ENCODE measurements around the gene TEKT5.
"Not testable (repeated sequence)": the region's sequence is repeated elsewhere in the genome, so short reads cannot be mapped to it uniquely, and the experiment has no call there.

The TEKT5 gene

GRCh38 chr16:10657925-10658324 lies 36.8 kb downstream of the TEKT5 start:
- no peak for DNase-seq

DNA sequence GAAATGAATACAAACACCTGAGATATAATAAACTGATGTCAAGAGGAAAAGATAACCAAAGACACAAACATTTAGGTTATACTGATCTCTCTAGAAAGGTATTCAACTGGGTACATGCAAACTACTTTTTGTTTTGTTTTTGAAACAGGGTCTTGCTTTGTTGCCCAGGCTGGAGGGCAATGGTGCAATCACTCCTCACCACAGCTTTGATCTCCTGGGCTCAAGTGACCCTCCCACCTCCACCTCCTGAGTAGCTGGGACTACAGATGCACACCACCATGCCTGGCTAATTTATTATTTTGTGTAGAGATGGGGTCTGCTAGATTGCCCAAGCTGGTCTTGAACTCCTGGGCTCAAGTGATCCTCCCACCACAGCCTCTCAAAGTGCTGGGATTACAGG lies 38.1 kb downstream of the TEKT5 start:
- no peak for DNase-seq

DNA sequence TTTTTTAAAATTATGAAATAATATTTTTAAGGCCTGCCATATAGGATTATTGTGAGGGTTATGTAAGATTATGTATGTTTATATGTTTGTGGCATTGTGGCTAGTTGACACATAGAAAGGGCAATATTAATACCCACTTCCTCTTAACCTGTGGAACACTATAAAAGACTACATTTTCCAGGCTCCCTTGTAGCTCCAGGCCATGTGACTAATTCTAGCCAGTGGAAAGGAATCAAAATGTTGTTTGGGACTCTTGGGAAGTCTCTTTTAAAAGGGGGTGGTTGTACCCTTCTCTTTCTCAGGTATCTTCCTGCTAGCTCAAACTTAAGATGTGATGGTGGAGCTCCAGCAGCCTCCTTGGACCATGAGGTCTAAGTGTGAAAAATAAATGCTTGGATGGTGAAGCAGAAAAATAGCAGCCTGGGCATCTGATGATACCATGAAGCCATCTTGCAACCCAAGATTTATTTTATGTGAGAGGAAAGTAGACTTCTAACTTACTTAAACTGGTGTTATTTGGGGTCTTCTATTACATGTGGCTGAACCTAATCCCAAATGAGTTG lies 39.2 kb downstream of the TEKT5 start:
- no peak for DNase-seq

DNA sequence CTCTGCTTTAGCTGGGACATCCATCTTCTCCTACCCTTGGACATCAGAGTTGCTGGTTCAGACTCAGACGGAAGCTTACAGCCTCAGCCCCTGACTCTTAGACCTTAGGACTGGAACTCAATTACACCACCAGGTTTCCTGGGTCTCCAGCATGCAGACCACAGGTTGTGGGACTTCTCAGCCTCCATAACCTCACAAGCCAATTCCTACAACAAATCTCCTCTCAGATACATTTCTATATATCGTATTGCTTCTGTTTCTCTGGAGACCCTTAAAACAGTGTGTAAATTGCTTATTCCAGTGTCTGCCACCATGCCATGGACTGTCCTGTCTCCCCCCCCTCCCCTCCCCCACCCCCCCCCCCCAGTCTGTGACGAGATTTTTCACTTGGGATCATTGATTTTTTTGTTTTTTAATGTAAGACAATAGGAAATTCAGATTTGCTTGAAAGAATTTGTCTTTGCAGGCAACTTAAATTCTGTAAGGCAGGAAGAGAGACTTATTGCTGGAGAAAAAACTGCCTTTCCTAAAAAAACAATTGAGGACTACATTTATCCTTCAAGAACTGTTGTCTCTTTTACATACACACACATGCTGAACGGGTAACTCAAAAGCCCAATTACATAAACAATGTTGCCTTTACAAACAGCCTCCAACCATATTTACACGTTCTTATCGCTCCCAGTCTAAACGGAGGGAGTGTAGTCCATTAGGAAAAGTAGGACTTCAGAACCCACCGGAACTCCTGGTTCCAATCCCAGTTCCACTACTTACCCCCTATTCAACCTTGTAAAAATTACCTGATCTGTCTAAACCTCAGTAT lies 39.9 kb downstream of the TEKT5 start:
- no peak for DNase-seq

DNA sequence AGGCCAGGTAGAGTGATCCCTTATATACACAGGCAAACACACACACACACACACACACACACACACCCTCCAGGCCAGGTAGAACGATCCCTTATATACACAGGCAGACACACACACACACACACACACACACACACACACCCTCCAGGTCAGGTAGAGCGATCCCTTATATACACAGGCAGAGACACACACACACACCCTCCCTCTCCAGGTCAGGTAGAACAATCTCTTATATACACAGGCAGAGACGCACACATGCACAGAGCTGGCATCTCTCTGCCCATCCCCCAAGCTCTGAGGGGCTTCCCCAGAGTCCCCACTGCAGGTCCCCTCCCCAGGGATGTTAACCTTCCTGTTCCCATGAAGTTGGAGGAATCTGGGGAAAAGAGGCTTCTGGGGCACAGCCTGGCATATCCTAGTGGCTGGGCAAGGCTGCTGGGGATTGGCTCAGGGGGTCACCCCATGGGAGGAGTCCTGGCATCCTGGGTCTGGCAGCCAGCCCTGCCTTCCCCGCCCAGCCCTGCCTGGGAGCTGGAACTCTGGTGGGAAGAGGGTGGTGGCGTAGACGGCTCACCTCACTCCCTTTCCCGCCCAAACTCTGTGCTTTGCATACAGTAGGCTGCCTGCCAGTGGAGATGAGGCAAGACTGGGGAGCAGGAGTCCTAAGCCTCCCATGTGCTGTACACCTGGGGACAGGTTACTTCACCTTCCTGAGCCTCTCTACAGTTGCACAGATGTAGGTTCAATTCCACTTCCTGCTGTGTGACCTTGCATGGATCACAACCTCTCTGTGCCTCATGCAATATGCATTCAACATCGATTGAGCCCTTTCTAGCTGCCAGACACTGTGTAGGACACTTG lies 41.8 kb downstream of the TEKT5 start:
- DNase-seq = no peak

DNA sequence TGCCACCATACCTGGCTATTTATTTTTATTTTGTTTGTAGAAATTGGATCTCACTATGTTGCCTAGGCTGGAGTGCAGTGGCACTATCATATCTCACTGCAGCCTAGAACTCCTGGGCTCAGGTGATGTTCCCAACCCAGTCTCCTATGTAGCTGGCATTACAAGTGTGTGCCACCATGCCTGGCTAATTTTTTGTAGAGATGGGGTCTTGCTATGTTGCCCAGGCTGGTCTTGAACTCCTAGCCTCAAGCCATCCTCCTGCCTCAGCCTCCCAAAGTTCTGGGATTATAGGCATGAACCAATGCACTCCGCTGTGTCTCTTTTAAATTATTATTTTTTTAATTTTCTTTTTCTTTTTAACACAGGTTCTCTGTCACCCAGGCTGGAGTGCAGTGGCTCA lies 45.6 kb downstream of the TEKT5 start:
- DNase-seq = not testable (repeated sequence)

DNA sequence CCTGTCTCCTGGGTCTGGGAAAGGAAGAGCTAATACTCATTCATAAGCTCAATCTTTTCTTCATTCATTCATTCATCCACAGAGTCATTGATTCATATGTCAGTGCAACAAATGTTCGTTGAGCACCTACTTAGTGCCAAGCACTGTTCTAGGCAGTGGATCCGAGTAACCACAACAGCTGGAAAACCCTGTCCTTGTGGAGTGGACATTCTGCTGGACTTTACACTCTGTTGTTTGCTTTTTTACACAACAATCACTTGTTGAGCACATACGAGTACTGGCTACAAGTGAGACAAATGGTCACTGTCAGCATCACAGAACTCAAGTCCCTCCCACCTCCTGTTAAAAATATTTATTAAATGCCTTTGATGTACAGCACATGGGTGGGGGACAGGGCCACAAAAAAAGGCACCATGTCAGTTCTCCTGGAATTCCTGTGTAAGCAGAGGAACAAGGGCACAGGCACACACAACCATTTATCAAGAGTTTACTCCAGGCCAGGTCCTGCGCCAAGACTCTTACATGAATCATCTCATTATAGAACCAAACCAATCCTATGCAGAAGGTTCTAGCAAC lies 46.9 kb downstream of the TEKT5 start:
- no peak for DNase-seq

GRCh38 chr16:10647264-10647720 lies 47.4 kb downstream of the TEKT5 start:
- no peak for DNase-seq

DNA sequence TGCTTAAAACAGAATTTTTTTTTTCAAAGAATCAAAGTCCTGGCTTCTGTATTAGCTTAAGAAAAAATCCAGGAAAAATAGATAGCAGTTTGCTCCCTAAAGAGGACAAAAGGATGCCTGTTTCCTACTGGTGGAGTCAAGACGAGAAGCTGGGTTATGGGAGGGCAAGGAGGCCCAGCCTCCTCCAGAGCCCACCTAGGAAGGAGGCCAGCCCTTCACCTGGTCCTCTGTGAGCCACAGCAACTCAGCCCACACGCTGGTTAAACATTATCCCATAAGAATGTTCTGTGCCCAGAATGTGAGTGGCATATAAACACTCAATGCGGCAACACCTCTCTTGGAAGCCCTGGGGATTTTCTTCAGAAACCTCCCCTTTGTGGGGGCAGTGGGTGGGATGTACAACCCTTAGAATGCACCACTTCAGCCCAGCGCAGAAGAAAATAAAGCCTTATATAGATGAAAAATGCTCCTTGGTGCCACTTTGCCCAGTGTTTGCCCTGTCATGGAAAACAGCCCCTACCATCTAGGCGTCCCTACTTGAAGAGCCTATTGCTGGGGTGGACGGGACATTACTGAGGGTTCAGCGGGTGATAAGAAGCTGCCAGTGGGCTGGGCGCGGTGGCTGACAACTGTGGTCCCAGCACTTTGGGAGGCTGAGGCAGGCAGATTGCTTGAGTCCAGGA lies 48.0 kb downstream of the TEKT5 start:
- DNase-seq = no peak

- no peak for DNase-seq
Measured at GRCh38 chr16:10646228-10646580, 48.5 kb downstream of the TEKT5 start.

- no peak for DNase-seq
Measured at GRCh38 chr16:10644092-10644491, 50.6 kb downstream of the TEKT5 start.

GRCh38 chr16:10642964-10643363 lies 51.8 kb downstream of the TEKT5 start:
- DNase-seq = no peak

DNA sequence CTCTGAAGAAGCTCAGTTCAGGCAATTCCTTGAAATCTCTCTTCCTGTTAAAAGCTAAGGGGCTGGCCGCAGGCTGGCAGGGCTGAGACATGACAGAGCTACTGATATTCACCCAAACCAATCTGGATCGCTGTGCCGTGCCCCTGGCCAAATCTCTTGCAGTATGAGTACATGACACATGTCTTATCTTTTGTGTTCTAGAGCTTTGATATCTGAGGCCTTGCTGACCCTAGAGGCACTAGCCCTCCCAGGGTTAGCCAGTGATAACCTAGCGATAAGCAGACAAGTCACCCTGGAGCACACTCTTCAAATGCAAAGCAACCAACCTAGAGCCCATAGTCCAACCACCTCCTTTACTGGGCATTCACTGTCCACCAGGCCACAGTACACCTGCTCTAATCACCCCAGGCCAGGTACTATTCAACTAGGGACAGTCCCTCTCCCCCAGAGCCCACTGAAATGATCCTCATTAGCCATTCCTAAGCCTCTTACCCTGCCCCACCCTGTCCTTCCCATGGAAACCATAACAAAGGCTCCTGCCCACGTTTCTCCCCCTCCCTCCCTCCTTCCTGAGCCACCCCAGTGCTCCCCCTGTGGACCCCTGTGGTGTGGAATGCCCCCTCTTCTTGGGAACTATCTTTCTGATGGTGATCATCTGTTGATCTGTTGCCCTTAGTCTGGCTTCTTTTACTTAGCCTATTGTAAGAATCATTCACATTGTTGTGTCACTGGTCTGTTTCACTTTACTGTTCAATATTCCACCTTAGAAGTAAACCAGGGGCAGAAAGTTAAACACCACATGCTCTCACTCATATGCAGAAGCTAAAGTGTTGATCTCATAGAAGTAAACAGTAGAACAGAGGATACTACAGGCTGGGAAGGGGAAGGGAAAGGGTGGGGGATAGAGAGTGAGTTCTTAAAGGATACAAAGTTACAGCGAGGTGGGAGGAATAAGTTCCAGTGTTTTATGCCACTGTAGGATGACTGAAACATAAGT lies 52.5 kb downstream of the TEKT5 start:
- no peak for DNase-seq

DNA sequence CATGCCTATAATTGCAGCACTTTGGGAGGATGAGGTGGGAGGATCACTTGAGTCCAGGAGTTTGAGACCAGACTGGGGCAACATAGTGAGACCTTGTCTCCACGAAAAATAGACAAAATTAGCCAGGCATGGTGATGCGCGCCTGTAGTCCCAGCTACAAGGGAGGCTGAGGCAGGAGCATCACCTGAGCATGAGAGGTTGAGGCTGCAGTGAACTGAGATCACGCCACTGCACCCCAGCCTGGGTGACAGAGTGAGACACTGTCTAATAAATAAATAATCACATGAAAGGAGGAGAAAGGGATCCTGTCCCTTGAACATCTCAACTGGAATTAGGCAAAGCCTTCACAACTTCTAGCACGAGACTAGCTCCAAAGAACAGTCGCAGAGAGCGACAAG lies 53.2 kb downstream of the TEKT5 start:
- no peak for DNase-seq

DNA sequence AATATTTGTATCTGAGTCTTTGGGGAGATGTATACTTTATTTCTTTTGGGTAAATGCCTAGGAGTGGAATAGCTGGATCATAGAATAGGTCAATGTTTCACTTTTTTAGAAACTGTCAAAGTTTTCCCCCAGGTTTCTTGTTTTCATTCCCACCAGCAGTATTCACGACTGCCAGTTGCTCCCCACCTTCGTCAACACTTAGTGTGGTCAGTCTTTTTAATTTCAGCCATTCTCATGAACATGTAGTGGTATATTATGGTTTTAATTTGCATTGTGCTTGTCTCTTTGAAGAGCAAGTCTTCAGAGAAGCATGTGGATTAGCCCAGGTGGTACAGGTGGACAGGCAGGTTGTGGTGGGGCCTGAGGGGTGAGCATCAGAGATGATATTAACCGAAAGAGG lies 53.8 kb downstream of the TEKT5 start:
- no peak for DNase-seq

GRCh38 chr16:10638101-10638500 lies 56.6 kb downstream of the TEKT5 start:
- no peak for DNase-seq

- no peak for DNase-seq
Measured at GRCh38 chr16:10637337-10638037, 57.2 kb downstream of the TEKT5 start.

- no peak for DNase-seq
Measured at GRCh38 chr16:10635365-10636021, 59.2 kb downstream of the TEKT5 start.

GRCh38 chr16:10633429-10633828 lies 61.3 kb downstream of the TEKT5 start:
- not testable (repeated sequence) for DNase-seq

GRCh38 chr16:10631886-10632285 lies 62.8 kb downstream of the TEKT5 start:
- no peak for DNase-seq
